GM12872 (cell line): ENCODE data around the gene EIF3F.

Source experiments
- CTCF ChIP-seq: IDR thresholded peaks from 3 replicates; pipeline ENCODE4 v1.5.1; 2011; ENCODE audit warnings: low read depth, mild to moderate bottlenecking, low read length, moderate library complexity; ENCODE audit not compliant: insufficient read depth

EIF3F gene

GRCh38 chr11:8036002-8036802 lies 49.1 kb downstream of the EIF3F start:
- TF ChIP-seq CTCF = no peak

- no peak for TF ChIP-seq CTCF
Measured at GRCh38 chr11:8036986-8037385, 49.8 kb downstream of the EIF3F start.

GRCh38 chr11:8038393-8038792 lies 51.3 kb downstream of the EIF3F start:
- no peak for TF ChIP-seq CTCF

- no peak for TF ChIP-seq CTCF
Measured at GRCh38 chr11:8038811-8039529, 51.8 kb downstream of the EIF3F start.

- TF ChIP-seq CTCF = no peak
Measured at GRCh38 chr11:8039530-8040260, 52.6 kb downstream of the EIF3F start.

GRCh38 chr11:8040261-8040920 lies 53.3 kb downstream of the EIF3F start:
- no peak for TF ChIP-seq CTCF

GRCh38 chr11:8040921-8041285 lies 53.8 kb downstream of the EIF3F start:
- no peak for TF ChIP-seq CTCF
